ENCODE measurements around the gene RUNX2.

RUNX2 gene

DNA sequence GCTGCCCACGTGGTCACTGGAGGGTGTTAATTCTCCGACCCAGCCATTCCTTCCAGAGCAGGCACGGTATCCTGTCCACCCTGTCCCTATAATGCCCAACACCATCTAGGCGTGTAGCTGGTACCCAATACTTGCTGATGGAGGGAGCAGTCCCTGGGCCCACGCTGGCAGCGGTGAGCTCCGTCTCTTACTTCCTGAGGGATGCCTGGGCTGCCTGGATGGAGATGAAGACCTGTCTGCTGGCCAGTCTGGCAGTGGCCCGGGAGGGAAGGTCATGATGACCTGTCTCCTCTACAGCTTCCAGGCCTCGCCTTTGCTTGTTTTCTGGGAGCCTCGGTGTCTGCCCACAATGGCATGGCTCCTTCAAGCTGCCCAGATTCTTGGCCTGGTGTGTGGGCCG lies 347.5 kb downstream of the RUNX2 start:
- DNase-seq (ENCODE audit: low read depth, low spot score) = no peak

DNA sequence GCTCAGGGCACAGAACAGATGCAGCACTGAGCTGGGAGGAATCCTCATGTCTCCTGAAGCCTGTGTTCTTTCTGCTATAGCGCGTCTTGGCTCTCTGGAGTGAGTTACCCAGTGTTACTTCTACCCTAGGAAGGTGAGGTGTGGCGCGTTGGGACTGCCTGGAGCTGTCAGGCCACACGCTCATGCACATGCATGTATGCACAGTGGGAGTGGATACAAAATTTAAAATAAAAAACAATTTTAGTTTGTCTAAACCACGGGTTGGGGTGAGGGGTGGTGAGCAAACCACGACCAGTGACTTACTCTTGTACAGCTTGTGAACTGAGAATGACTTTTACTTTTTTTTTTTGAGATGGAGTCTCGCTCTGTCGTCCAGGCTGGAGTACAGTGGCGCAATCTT lies 348.2 kb downstream of the RUNX2 start:
- no peak for DNase-seq (ENCODE audit: low read depth, low spot score)

DNA sequence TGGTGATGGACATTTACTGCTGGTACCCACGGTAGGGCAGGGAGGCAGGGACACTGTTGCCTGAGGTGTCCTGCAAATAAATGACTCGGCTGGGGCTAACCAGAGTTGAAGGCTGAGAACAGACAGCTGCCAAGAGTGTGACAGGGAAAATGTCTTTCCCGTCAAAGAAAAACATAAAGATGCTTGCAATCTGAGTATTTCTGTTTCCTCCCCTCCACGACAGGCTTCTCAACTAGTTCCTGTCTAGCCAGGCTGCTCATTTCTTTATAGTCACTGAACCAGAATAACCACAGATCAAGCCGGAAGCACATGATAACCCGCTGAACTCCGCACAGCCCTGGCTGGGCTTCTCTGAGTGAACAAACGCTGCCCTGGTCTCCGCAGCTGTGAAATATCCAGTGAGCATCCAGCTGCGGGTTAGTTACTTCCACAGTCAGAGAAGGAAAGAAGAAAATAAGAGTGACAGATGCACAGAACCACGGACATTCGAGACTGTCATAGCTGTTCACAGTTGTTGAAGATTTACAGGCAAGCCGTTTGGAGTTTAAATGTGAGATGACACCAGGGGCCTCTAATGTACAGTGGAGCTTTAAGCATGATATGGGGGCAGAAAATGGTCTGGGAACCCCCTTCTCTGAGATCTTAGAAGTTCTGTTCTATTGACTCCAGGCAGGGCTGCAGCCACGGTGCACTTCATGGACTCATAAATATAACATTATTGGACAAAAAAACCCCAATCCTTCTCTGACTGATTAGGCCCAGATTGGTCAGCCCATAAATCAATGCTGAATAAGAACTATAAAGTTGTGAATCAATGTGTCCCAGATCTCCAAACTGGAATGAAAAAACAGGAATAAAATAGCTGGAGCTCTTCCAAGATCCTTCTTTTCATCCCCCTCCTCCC lies 349.5 kb downstream of the RUNX2 start:
- no peak for DNase-seq (ENCODE audit: low read depth, low spot score)

DNA sequence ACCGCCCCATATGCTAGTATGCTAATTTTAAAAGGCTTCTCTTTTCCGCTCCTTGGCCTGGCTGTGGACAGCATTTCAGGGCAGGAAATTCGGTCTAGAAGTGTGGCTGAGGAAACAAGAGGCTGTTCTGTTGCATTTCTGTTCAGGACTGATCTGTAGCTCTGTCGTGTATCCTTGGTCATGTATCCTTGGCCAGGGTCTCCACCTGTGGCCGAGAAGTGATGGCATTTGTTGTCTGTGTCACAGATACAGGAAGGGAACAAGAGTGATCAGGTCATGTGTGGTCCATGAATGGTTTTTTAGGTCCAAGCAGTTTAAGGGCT lies 350.1 kb downstream of the RUNX2 start:
- no peak for DNase-seq (ENCODE audit: low read depth, low spot score)

DNA sequence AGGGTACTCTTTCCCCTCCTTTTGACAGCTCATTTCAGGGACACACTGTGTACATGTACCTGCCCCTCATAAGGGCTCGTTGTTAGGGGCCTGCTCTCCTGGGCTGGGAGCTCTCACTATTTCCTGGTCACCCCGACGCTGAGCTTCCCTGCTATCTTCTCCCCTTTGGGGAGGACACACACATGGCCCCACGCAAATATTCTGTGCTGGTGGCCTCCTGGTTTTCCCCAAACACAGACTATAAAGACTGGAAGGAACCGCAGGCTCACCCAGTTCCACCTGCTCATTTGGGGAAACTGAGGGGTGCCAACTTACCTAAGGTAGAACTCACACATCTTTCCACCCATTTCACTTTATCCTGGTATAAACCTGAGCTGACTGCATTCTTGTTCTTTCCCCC lies 351.0 kb downstream of the RUNX2 start:
- DNase-seq (ENCODE audit: low read depth, low spot score) = no peak

DNA sequence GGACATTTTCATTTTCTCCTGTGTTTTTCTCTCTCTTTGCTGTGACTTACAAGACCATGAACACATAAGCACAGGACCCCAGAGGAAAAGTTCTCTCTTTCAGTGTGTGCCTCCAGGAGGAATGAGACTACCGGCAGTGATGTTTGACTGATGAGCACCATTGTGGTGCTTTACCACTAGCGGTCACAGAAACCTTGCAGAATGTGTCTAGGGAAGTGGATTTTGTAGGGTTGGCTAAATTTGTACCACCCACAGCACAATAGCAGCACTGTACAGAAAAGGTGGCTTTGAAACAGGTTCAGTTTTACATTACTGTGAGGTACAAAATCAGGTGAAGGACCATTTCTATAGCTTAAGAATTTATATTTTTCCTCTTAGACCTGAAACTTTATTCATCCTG lies 351.5 kb downstream of the RUNX2 start:
- DNase-seq (ENCODE audit: low read depth, low spot score) = no peak

DNA sequence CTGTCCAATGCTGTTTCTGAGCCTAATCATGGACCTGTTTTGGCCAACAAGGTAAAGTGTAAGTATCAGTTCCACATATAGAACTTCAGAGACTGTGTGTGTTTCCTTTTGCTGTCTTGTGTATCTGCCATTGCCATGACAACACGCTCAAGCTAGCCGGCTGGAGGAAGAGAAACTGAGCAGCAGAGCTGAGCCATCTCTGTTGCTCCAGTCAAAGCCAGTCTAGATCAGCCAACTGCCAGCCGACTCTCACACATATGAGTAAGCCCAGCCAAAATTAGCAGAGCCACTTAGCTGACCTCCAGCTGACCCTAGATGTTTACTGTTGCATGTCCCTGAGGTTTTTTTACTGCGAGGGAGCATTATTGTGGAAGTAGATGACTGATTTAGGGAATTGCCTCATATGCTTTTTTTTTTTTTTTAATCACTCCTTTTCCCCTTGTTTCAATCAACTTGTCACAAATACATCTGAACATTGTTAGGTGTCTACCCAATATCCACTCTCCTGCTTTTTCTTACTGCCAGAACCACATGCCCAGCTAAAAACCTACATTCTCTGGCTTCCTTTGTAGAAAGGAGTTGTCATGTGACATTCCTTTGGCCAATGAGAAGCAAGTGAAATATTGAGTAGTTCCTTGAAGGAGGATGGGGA lies 353.9 kb downstream of the RUNX2 start:
- no peak for DNase-seq (ENCODE audit: low read depth, low spot score)

DNA sequence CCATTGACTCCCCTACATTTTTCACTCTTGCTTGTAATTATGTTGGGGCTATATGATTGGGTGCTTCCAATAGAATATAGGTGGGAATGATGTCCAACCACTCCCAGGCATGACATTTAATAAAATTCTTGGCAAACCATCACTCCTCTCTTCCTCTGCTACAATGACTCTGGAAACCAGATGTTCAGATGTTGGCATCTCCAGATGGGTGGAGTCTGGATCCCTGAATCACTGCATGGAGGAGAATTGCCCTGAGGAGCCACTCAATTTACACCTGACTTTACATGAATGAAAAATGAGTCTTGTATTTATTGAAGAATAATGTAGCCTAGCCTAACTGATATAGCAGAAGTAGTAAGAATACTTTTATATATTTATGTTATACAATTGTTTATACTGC lies 356.3 kb downstream of the RUNX2 start:
- no peak for DNase-seq (ENCODE audit: low read depth, low spot score)

DNA sequence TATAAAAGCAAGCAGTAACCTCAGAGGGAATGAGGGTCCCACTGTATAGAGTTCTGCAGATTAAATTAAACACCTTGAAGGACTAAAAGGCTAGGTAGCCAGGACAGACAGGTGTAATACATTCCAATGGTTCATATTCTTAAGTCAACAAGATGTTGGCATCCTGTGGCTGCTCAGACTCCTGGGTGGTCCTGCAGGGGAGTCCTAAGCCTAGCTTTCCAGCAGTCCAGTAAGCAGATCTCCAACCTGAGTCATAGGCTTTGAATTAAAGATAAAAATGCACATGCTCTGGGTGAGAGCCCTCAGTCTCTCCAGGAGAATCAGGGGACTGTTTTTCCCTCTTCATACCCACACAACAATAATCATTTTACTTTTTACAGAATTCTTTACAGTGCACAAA lies 356.9 kb downstream of the RUNX2 start:
- DNase-seq (ENCODE audit: low read depth, low spot score) = no peak

DNA sequence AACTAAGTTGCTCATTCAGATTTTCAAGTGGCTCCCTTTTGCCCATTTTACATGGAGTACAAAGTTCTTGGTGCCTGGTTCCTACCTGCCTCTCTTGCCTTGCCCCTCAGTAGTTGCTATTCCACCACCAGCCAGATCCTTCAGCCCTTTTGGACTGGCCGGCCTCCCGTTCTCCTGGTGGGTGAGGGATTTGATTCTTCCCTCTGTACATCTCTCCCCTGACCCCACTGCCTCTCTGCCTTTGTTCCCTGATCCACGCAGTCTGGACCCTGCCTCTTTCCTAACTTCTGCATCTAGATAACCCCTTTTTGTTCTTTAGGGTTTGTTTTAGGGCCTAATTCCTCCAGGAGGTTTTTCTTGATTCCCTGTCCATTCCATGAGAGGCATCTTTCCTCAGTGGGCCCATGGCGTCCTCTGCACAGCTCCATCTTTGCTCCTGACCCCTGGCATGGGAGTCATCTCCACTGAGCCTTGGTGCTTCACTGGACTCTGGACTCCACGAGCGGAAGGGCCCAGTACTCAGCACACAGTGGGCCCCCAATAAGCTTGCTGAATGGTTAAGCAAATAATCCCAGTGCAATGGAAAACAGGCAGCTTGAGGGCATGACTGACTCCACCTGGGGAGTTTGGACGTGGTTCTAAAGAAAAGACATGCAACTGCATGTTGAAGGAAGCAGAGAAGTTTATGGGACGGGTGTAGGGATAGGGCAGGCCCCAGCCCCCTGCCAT lies 358.9 kb downstream of the RUNX2 start:
- DNase-seq (ENCODE audit: low read depth, low spot score) = no peak

DNA sequence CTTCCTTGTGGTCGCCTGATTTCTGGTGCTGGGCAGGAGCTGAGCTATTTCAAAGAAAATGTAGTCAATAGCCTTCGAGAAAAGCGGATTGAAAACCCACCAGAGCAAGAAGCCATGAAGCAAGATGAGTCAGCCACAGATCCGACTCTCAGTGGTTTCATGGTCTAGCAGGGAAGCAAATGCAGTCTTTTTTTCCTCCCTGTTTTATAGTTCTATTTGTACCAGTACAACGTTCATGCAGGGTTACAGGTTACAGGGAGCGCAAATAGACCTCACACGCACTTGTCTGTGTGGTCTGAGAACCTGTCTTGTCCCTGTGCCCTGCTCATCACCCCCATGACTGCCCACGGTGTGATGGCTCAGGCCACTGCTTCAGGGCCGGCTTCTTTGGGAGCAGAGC lies 359.4 kb downstream of the RUNX2 start:
- no peak for DNase-seq (ENCODE audit: low read depth, low spot score)

DNA sequence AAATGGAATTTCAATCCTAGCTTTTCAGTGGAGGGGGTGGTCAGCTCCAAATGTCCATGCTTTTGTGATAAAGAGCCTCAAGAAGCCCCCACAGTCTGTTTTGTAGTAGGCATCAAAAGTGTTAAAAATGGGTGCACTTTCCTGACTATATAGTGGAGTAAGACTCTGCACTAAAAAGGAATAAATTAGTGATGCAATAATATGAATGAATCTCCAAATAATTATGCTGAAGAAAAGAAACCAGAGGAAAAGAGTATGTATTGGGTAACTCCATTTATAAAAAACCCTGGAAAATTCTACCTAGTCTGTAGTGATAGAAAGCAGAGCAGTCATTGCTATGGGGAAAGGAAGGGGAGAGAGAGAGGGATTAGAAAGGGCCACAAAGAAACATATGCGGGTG lies 360.1 kb downstream of the RUNX2 start:
- no peak for DNase-seq (ENCODE audit: low read depth, low spot score)

DNA sequence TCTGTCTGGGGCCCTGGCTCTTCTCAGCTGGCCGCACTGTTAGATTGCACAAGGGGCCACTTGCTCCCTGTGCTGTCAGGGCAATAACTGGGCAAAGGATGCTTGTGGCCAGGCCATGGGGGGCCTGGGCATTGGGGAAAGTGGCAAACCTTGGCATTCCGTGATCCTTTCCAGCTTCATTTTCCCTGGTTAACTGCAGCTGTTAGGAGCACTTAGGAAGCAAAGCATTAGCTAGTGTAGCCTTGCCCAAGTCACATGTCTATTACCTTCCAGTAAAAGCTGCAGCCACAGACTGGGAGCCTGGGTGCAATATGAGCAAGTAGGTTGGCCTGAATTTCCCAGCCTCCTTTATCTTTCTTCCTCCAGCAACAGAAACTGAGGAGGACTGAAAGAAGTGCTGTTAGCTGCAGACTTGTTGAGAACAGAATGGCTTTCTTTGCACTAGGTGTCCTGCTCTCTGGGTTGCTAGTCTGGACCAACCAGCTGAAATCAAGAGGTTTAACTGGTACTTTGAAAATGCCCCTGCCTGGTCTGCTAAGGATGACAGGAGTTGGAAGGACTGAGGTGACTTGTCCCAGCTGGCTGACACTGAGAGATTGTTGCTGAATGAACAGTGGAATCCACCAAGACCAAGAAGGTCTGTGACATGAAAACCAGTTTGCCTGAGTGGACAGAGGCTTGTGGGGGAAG lies 361.9 kb downstream of the RUNX2 start:
- DNase-seq (ENCODE audit: low read depth, low spot score) = no peak

DNA sequence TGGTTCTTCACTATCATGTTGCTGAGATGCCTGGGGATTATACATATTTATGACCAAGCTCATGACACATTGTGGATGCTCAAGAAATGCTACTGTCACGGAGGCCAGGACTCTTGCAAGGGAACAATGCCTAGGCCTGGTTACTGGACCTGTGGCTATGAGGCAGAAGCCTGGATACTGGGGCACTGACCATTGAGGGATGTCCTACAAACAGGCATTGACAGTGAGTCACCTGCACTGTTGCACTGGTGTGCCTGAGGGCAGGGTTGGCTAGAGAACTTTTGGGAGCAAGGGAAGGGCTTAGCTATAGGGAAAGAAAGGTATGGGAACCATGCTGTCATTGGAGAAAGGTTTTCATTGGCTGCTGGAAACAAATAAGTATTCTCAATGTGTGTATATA lies 362.7 kb downstream of the RUNX2 start:
- no peak for DNase-seq (ENCODE audit: low read depth, low spot score)

DNA sequence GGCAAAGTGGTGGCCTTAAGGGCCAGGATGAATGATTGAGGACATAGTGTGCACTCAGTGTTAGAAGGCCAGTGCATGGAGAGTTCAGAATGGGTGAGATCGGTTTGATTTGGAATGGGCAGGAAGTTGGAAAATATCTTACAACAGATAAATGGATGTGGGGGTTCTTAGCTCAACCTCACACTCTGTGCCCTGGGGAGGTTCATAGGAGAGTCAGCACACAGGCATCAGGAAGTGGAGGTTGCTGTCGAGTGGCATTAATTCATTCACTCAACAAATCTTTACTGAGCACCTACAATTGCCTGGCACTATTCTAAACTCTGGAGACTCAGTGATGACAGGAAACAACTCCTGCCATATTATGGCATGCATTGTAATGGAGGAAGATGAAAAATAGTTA lies 363.3 kb downstream of the RUNX2 start:
- DNase-seq (ENCODE audit: low read depth, low spot score) = no peak

DNA sequence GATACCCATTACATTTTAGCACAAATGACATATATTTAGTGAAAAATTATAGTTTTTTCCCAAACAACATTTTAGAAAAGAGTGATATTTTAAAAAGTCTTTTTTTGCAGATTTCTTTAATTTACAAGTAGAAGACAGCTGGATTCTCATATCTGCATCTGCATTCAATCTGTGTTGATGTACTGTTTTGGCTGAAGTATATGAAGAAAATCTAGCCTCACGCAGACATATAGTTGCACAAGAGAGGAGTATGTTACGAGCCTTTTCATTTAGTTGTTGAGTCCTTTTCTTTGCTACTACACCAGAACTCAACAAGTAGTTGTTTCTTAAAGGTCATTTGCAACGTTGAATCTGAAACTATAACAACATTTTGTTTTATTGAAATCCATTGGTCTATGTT lies 363.9 kb downstream of the RUNX2 start:
- no peak for DNase-seq (ENCODE audit: low read depth, low spot score)

DNA sequence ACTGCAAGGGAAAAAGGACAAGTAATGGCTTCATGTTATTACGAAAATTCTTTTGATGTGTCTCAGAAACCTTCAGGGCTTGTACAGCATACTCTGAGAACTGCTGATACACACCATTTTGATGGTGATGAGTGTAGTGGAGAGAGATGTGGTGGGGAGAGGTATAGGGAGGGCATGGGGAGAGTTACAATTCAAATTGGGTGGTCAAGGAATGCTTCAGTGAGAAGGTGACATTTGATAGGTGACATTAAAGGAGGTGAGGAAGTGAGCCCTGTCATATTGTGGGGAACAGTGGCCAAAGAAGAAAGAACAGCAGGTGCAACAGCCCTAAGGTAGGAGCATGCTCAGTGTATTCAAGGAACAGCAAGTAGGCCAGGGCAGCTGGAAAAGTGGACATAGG lies 368.6 kb downstream of the RUNX2 start:
- DNase-seq (ENCODE audit: low read depth, low spot score) = no peak

DNA sequence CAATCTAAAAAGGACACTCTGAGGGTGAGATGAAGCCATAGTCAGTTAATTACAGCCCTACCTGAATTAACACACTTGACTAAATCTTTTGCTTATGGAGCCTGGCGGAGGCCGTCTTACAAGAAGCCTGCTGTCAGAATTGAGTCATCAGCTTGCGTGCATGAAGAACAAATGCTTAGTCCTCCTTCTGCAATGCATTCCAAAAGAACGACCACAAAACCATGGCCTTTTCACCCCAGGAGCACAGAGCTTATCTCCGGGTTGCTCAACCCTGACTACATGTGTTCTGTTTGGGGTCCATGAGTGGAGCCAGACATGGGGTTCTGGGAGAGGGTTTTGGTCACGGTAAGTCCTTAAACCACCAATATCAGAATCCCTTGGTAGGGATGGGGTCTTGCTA lies 369.5 kb downstream of the RUNX2 start:
- peak; percentile 35 for DNase-seq (ENCODE audit: low read depth, low spot score)

DNA sequence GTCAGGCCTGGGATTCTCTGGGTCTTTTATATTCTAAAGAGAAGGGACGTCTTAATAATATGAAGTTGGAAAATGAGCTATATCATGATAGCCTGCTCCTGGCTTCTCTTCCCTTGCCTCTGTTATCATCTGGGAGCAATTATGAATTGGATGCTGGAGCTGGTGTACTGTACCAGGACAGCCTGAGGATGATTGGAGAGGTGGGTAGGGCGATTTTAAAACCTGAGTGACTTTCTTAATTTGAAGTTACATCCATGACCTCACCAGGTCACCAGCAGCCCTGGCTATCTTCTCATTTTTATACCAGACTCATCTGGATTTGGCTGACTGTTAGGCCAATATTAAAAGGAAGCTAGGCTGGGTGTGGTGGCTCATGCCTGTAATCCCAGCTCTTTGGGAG lies 369.9 kb downstream of the RUNX2 start:
- no peak for DNase-seq (ENCODE audit: low read depth, low spot score)

DNA sequence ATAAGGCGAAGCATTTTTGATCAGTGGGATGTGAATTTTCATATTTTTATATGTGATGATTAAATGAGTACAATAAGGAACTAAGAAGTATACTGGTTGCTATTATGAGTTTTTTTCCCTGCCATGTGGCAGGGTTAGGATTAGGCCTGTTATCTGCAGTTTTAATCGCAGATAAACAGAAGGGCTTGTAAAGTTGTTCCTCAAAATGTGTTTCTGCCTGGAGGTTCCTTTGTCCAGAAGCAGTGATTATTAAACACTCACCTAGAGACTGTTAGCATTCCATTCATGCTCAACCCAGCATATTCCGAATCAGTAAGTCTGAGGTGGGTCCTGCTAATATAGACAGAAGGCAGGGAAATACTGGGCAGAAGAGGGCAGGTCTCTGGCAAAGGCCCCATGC lies 371.5 kb downstream of the RUNX2 start:
- DNase-seq (ENCODE audit: low read depth, low spot score) = no peak

DNA sequence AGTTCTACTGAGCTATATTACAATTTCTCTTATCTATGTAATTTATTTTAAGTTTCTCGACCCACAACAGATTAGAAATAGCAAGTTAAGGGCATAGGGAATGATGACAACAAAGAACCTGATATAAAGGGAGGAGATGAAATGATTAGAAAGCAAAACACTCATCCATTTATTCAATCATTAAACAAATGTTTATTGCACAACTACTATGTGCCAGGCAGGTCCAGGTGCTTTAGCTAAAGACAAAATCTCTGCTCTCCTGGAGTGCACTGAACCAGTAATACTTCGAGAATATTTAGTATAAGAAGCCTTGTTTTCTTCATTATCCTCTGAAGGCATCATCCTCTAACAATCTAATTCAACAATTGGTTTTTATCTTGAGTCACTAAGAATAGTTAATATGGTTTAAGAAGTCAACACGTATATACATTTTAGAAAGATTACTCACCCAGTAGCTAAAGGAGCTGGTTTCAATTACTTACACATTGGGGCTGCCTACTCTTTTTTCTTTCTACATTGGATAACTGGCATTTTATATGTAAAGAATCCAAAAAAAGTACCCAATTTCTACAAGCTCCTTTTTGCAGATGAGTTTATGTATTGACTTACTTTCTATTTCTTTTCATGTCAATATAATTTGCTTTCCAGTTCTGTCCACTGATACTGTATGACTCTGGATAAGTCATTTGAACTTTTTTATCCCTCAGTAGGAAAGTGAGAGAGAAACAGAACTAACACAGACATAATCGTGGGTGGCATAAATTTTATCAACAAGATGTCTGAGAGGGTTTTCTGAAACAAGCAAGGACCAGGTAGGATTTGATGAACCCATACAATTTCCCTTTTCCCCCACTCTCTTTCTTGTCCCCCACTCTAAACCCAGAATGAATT lies 375.0 kb downstream of the RUNX2 start:
- DNase-seq (ENCODE audit: low read depth, low spot score) = no peak
